Measurements from ENCODE around the gene CREM.

Gene CREM

DNA sequence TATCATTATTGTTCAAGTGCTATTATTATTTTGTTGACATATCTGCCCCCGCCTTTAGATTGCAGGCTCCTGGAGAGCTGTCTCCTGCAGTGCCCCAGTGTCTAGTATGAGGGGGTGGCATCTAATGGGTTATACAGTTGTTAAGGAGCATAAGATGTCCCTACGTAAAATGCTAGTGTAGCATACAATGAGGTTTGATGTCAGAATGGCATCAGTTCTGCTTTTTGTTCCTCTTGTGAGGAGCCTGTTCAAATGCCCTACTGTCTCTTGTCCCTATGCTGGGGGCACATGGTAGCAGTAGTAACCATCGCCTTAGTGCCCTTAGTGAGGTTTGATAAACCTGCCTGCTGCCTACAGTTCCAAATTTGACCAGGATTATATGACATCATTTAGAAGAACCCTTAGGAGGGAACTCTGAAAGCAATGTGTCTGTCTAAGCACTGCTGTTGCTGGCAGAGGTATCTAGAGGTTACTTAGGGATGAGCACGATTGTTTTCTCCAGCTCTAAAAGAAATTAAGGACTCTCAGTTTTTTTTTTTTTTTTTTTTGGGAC lies 9.7 kb downstream of the CREM start:
- H3K9ac ChIP-seq (ENCODE audit: low read depth, low read length) = no peak overlapping the region
- H3K4me1 ChIP-seq (ENCODE audit: insufficient read depth, low read length) = no peaks in the 10 kb centered on the region
- no peaks in the 10 kb centered on the region for H3K27me3 ChIP-seq (ENCODE audit: insufficient read depth, low read length)
- H3K36me3 ChIP-seq (ENCODE audit: insufficient read depth, low read length) = no peaks in the 10 kb centered on the region
- no peaks in the 10 kb centered on the region for H3K9me3 ChIP-seq (ENCODE audit: insufficient read depth, low read depth, low read length)
- WGBS = 93% methylated on average over 4 of the region's 4 CpGs
- no peak overlapping the region for H3K4me3 ChIP-seq (ENCODE audit: low read length)
- no peak overlapping the region for H3K27ac ChIP-seq (ENCODE audit: low read depth, low read length)

DNA sequence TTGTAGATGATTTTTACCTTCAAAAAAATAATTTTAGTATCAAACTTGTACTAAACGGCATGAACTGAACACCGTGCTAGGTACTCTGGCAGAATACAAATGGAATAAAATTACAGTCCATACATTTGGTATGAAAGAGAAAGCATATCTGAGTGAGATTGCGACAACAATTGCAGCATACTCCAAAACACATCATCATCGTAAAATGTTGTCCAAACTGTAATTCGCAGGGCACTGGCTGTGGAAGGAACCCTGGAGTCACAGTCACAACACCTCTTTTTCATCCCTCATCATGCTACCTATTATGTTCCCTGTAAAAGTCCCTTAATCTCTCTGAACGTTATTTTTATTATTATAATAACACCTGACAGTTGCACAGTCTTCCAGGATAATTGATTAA lies 13.5 kb downstream of the CREM start:
- Histone ChIP-seq H3K36me3 (ENCODE audit: insufficient read depth, low read length) (no peaks in the 10 kb centered on the region), H3K9me3 (ENCODE audit: insufficient read depth, low read depth, low read length) (no peaks in the 10 kb centered on the region), H3K27ac (ENCODE audit: low read depth, low read length) (no peak overlapping the region), H3K4me3 (ENCODE audit: low read length) (no peak overlapping the region), H3K9ac (ENCODE audit: low read depth, low read length) (no peak overlapping the region), H3K4me1 (ENCODE audit: insufficient read depth, low read length) (no peaks in the 10 kb centered on the region), H3K27me3 (ENCODE audit: insufficient read depth, low read length) (no peaks in the 10 kb centered on the region)
- WGBS = 99% methylated on average over 6 of the region's 6 CpGs

DNA sequence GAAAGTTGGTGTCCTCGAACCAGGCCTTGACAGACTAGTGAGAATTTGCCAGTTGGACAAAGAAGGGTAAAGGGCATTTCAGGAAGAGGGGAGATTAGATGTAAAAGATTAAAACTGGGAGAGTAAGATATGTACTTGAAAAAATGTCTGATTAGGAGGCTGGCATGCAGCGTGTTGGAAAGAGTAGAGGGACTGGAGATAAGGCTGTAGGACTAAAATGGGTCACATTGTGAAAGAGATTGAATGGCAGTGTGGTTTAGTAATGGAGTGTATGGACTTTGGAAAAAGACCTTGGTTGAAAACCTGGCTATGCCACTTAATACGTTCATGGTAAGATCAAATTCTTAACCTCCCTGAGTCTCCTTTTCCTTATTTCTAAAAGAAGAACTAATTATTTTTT lies 14.1 kb downstream of the CREM start:
- Histone ChIP-seq H3K36me3 (ENCODE audit: insufficient read depth, low read length) (no peaks in the 10 kb centered on the region), H3K27me3 (ENCODE audit: insufficient read depth, low read length) (no peaks in the 10 kb centered on the region), H3K4me3 (ENCODE audit: low read length) (no peak overlapping the region), H3K27ac (ENCODE audit: low read depth, low read length) (no peak overlapping the region), H3K4me1 (ENCODE audit: insufficient read depth, low read length) (no peaks in the 10 kb centered on the region), H3K9me3 (ENCODE audit: insufficient read depth, low read depth, low read length) (no peaks in the 10 kb centered on the region), H3K9ac (ENCODE audit: low read depth, low read length) (no peak overlapping the region)
- WGBS = 66% methylated on average over 2 of the region's 3 CpGs

DNA sequence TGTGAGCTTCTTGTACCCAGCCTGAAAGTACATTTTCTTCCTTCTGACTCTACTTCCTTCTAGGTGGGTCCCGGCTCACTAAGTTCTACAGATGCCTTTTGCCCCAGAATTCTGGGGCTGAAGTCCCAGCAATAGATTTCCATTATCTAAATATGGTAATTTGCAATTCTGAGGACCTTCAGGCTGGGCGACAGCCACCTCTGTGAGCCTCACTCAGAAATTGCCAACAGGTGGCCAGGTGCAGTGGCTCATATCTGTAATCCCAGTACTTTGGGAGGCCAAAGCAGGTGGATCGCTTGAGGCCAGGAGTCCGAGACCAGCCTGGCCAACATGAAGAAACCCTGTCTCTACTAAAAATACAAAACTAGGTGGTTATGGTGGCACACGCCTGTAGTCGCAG lies 23.7 kb downstream of the CREM start:
- Histone ChIP-seq H3K9me3 (ENCODE audit: insufficient read depth, low read depth, low read length) (no peaks in the 10 kb centered on the region), H3K27ac (ENCODE audit: low read depth, low read length) (no peak overlapping the region), H3K9ac (ENCODE audit: low read depth, low read length) (no peak overlapping the region), H3K27me3 (ENCODE audit: insufficient read depth, low read length) (no peaks in the 10 kb centered on the region), H3K4me1 (ENCODE audit: insufficient read depth, low read length) (peaks cover 10% of the 10 kb centered on the region; the same call in 1 of the 2 replicates), H3K36me3 (ENCODE audit: insufficient read depth, low read length) (no peaks in the 10 kb centered on the region), H3K4me3 (ENCODE audit: low read length) (no peak overlapping the region)
- WGBS = 94% methylated on average over 6 of the region's 6 CpGs

DNA sequence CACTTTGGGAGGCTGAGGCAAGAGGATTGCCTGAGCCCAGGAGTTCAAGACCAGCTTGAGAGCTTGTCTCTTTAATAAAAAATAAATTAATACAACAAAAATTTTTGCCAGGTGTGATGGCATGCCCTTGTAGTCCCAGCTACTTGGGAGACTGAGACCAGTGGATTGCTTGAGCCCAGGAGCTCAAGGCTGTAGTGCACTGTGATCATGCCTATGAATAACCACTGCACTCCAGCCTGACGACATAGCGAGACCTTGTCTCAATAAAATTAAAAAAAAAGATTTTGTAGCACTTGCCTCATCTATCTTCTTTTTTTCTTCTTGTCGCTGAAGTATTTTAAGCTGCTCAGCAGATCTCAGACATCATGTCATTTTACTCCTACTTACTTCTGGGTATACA lies 26.3 kb downstream of the CREM start:
- no peaks in the 10 kb centered on the region for H3K36me3 ChIP-seq (ENCODE audit: insufficient read depth, low read length)

DNA sequence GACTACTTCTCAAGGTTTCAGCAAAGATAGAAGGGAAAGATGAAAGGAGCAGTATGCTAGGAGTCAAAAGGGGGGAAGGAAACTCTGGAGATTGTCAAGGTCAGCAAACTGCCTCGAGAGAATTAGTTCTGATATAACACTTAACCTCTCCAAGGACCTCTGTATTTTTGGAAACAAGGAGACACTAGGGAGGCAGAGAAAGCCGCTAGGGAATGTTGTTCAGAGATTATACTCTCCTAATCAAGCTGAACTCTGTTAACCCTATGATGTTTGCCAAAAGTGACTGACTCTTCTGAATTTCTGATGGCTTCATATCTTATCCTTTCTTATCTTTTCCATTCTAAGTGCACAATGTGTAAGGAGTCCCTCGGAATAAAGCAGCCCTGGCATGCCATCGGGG lies 27.1 kb downstream of the CREM start:
- Histone ChIP-seq H3K9ac (ENCODE audit: low read depth, low read length) (no peak overlapping the region), H3K4me3 (ENCODE audit: low read length) (no peak overlapping the region), H3K27ac (ENCODE audit: low read depth, low read length) (no peak overlapping the region), H3K9me3 (ENCODE audit: insufficient read depth, low read depth, low read length) (no peaks in the 10 kb centered on the region), H3K4me1 (ENCODE audit: insufficient read depth, low read length) (peaks cover 10% of the 10 kb centered on the region; the same call in 1 of the 2 replicates), H3K27me3 (ENCODE audit: insufficient read depth, low read length) (no peaks in the 10 kb centered on the region), H3K36me3 (ENCODE audit: insufficient read depth, low read length) (no peaks in the 10 kb centered on the region; the same call in 1 of the 2 replicates)
- 82% methylated on average over 4 of the region's 4 CpGs for WGBS

More for the DNA sequence above, 26.3 kb downstream of the CREM start:
- Histone ChIP-seq H3K4me3 (ENCODE audit: low read length) (no peak overlapping the region), H3K27ac (ENCODE audit: low read depth, low read length) (no peak overlapping the region), H3K9ac (ENCODE audit: low read depth, low read length) (no peak overlapping the region), H3K4me1 (ENCODE audit: insufficient read depth, low read length) (peaks cover 10% of the 10 kb centered on the region; the same call in 1 of the 2 replicates), H3K9me3 (ENCODE audit: insufficient read depth, low read depth, low read length) (no peaks in the 10 kb centered on the region), H3K27me3 (ENCODE audit: insufficient read depth, low read length) (no peaks in the 10 kb centered on the region)
- 93% methylated on average over 3 of the region's 3 CpGs for WGBS

DNA sequence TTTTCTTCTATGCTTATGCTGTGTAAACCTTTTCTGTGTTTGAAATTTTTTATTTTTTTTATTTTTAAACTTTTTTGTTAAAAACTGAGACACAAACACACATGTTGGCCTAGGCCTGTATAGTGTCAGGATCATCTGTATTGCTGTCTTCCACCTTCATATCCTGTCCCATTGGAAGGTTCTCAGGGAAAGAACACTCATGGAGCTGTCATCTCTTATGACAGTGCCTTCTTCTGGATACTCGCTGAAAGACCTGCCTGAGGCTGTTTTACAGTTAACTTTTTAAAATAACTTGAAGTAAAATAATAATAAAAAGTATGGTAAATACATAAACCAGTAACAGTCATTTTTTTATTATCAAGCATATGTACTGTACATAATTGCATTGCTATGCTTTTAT lies 34.1 kb downstream of the CREM start:
- peaks cover 4% of the 10 kb centered on the region; the same call in 1 of the 2 replicates for H3K36me3 ChIP-seq (ENCODE audit: insufficient read depth, low read length)
- no CpG with 5 or more reads among the region's 1 CpG for WGBS
- H3K4me3 ChIP-seq (ENCODE audit: low read length) = no peak overlapping the region
- no peaks in the 10 kb centered on the region for H3K27me3 ChIP-seq (ENCODE audit: insufficient read depth, low read length)
- no peak overlapping the region for H3K9ac ChIP-seq (ENCODE audit: low read depth, low read length)
- H3K4me1 ChIP-seq (ENCODE audit: insufficient read depth, low read length) = no peaks in the 10 kb centered on the region
- no peak overlapping the region for H3K27ac ChIP-seq (ENCODE audit: low read depth, low read length)
- H3K9me3 ChIP-seq (ENCODE audit: insufficient read depth, low read depth, low read length) = no peaks in the 10 kb centered on the region

DNA sequence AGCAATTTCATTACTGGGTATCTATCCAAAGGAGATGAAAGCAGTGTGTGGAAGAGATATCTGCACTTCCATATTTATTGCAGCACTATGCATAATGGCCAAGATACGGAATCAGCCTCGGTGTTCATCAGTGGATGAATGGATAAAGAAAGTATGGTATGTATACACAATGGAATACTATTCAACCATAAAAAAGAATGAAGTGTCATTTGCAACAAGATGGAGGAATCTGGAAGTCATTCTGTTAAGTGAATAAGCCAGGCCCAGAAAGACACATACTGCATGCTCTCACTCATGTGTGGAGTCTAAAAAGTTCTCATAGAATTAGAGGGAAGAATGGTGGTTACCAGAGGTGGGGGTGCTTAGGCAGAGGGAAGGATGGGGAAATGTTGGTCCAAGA lies 35.3 kb downstream of the CREM start:
- Histone ChIP-seq H3K9me3 (ENCODE audit: insufficient read depth, low read depth, low read length) (no peaks in the 10 kb centered on the region), H3K27ac (ENCODE audit: low read depth, low read length) (no peak overlapping the region), H3K4me3 (ENCODE audit: low read length) (no peak overlapping the region), H3K27me3 (ENCODE audit: insufficient read depth, low read length) (no peaks in the 10 kb centered on the region), H3K9ac (ENCODE audit: low read depth, low read length) (no peak overlapping the region), H3K36me3 (ENCODE audit: insufficient read depth, low read length) (peaks cover 4% of the 10 kb centered on the region; the same call in 1 of the 2 replicates), H3K4me1 (ENCODE audit: insufficient read depth, low read length) (no peaks in the 10 kb centered on the region)
- WGBS = no CpG with 5 or more reads among the region's 2 CpGs

DNA sequence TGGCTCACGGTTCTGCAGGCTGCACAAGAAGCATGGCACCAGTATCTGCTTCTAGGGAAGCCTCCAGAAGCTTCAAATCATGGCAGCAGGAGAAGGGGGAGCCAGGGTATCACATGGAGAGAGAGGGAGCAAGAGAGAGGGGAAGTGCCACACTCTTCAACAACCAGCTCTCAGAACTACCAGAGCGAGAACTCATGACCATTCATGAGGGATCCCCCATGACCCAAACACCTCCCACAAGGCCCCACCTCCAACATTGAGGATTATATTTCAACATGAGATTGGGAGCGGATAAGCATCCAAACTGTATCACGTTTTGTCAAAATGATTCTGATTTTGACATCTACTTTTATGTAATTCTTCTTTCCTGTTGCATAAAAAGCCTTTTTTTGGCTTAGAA lies 38.5 kb downstream of the CREM start:
- H3K9me3 ChIP-seq (ENCODE audit: insufficient read depth, low read depth, low read length) = no peaks in the 10 kb centered on the region
- H3K36me3 ChIP-seq (ENCODE audit: insufficient read depth, low read length) = no peaks in the 10 kb centered on the region
- H3K4me3 ChIP-seq (ENCODE audit: low read length) = no peak overlapping the region
- H3K9ac ChIP-seq (ENCODE audit: low read depth, low read length) = no peak overlapping the region
- no peak overlapping the region for H3K27ac ChIP-seq (ENCODE audit: low read depth, low read length)
- H3K4me1 ChIP-seq (ENCODE audit: insufficient read depth, low read length) = no peaks in the 10 kb centered on the region
- WGBS = 94% methylated on average over 4 of the region's 4 CpGs
- H3K27me3 ChIP-seq (ENCODE audit: insufficient read depth, low read length) = no peaks in the 10 kb centered on the region

DNA sequence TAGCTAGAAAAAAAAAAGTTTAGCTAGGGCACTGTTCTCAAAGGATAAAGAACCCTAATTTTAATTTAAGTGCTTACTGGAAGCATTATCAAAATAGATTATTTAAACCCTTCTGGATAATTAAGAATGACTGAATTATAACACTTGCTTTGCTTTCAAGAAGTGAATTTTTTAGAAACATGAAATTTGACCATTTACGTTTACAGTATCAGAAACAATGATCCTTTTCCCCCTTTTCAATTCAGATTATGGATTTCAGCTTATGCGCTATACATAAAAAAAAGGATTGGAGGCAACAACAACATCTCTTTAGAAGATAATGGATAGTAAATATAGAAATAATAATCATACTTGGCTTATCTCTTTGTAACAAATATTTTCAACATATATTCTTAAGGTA lies 39.2 kb downstream of the CREM start:
- WGBS = 100% methylated on average over 1 of the region's 2 CpGs
- no peak overlapping the region for H3K27ac ChIP-seq (ENCODE audit: low read depth, low read length)

DNA sequence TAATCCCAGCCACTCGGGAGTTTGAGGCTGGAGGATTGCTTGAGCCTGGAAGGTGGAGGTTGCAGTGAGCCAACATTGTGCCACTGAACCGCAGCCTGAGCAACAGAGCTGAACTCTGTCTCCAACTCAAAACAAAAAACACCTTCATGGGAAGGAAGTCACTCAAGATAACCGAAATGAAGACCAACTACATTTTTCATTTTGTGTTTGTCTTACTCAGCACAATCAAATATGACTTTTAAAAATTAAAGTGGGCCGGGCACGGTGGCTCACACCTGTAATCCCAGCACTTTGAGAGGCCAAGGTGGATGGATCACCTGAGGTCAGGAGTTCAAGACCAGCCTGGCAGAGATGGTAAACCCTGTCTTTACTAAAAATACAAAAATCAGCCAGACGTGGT lies 40.0 kb downstream of the CREM start:
- no peak overlapping the region for H3K4me3 ChIP-seq (ENCODE audit: low read length)
- no peak overlapping the region for H3K9ac ChIP-seq (ENCODE audit: low read depth, low read length)
- no peaks in the 10 kb centered on the region for H3K36me3 ChIP-seq (ENCODE audit: insufficient read depth, low read length)
- WGBS = 96% methylated on average over 6 of the region's 6 CpGs
- no peak overlapping the region for H3K27ac ChIP-seq (ENCODE audit: low read depth, low read length)
- H3K9me3 ChIP-seq (ENCODE audit: insufficient read depth, low read depth, low read length) = no peaks in the 10 kb centered on the region
- H3K27me3 ChIP-seq (ENCODE audit: insufficient read depth, low read length) = no peaks in the 10 kb centered on the region
- H3K4me1 ChIP-seq (ENCODE audit: insufficient read depth, low read length) = no peaks in the 10 kb centered on the region

More for the DNA sequence above, 39.2 kb downstream of the CREM start:
- H3K27me3 ChIP-seq (ENCODE audit: insufficient read depth, low read length) = no peaks in the 10 kb centered on the region
- no peaks in the 10 kb centered on the region for H3K4me1 ChIP-seq (ENCODE audit: insufficient read depth, low read length)
- no peak overlapping the region for H3K4me3 ChIP-seq (ENCODE audit: low read length)
- H3K9ac ChIP-seq (ENCODE audit: low read depth, low read length) = no peak overlapping the region
- no peaks in the 10 kb centered on the region for H3K36me3 ChIP-seq (ENCODE audit: insufficient read depth, low read length)
- no peaks in the 10 kb centered on the region for H3K9me3 ChIP-seq (ENCODE audit: insufficient read depth, low read depth, low read length)

DNA sequence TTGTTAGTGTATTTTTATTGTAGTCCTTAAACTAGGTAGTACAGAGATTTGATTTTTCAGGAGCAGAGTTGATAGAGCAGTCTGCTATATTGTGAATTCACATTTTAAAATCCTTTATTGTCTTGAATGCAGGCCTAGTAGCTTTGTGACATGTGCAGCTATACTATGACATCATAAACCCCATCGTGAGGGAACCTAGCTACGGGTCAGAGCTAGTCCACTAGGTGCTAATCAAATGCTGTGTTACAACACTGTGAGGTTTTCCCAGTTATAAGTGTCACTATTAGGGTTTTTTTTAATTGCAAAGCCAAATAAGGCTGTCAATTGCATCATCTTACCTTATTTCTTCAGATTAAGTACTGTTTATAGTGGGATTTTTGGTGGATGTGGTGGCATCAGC lies 40.7 kb downstream of the CREM start:
- H3K9ac ChIP-seq (ENCODE audit: low read depth, low read length) = no peak overlapping the region
- H3K9me3 ChIP-seq (ENCODE audit: insufficient read depth, low read depth, low read length) = no peaks in the 10 kb centered on the region
- H3K4me3 ChIP-seq (ENCODE audit: low read length) = no peak overlapping the region
- no peaks in the 10 kb centered on the region for H3K36me3 ChIP-seq (ENCODE audit: insufficient read depth, low read length)
- H3K4me1 ChIP-seq (ENCODE audit: insufficient read depth, low read length) = no peaks in the 10 kb centered on the region
- 98% methylated on average over 2 of the region's 2 CpGs for WGBS
- H3K27me3 ChIP-seq (ENCODE audit: insufficient read depth, low read length) = no peaks in the 10 kb centered on the region
- no peak overlapping the region for H3K27ac ChIP-seq (ENCODE audit: low read depth, low read length)
